Measurements from ENCODE around the gene COL4A2.

DNA sequence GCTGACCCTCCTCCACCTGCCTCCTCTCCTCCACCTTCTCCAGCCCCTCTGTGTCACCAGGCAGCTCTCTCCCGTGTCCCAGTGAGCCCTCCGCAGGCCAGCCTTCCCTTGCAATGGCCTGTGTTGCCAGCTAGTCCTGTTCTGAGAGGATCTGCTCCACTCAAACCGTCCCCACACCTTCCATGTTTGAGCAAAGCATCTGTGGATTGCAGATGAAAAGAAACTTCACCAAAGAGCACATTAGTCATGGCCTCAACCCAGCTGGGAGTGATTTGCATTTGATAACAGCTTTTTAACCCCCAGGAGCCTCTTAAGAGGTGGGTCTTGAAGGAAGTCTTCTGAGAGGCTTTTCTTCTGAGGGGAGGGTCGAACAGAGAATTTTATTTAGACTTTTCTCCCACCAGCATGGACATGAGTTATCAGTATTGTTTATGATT, 72.8 kb downstream of the COL4A2 start:
- TF ChIP-seq, protein P1, sequence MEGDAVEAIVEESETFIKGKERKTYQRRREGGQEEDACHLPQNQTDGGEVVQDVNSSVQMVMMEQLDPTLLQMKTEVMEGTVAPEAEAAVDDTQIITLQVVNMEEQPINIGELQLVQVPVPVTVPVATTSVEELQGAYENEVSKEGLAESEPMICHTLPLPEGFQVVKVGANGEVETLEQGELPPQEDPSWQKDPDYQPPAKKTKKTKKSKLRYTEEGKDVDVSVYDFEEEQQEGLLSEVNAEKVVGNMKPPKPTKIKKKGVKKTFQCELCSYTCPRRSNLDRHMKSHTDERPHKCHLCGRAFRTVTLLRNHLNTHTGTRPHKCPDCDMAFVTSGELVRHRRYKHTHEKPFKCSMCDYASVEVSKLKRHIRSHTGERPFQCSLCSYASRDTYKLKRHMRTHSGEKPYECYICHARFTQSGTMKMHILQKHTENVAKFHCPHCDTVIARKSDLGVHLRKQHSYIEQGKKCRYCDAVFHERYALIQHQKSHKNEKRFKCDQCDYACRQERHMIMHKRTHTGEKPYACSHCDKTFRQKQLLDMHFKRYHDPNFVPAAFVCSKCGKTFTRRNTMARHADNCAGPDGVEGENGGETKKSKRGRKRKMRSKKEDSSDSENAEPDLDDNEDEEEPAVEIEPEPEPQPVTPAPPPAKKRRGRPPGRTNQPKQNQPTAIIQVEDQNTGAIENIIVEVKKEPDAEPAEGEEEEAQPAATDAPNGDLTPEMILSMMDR (optimal IDR thresholded peaks at IDR 0.05 in 1 of 3, IDR thresholded peaks at IDR 0.05 in 1 of 3, conservative IDR thresholded peaks at IDR 0.05 in 1 of 3; ENCODE audit: extremely low read depth in 1 of 3, insufficient read depth in 2 of 3, low read length in 3 of 3), result no peak
- no peak for TF ChIP-seq EZH2 (IDR thresholded peaks at IDR 0.05; ENCODE audit: low read length)

All from keratinocyte (primary cell).